GM12865 (cell line): Measurements from ENCODE around the gene BTLA.

Experiments
- DNase-seq: peaks from one replicate; pipeline ENCODE4 v3.0.0; 2010; ENCODE audit warnings: low read depth
- H3K4me3 ChIP-seq: 2 replicates; pipeline ENCODE4 v1.5.1; 2011; ENCODE audit warnings: mild to moderate bottlenecking, low read depth, low read length, control low read depth
- CTCF ChIP-seq: IDR thresholded peaks from 2 replicates; pipeline ENCODE4 v1.5.1; 2011; ENCODE audit warnings: low read length, control low read depth, low read depth, inconsistent platforms; ENCODE audit not compliant: insufficient read depth; ENCODE audit errors: missing control alignments

The BTLA gene

GRCh38 chr3:112417696-112418318 lies 81.5 kb downstream of the BTLA start:
- H3K4me3 ChIP-seq, result no peak overlapping the region
- no peak for DNase-seq
- no peak for TF ChIP-seq CTCF

GRCh38 chr3:112416391-112417212 lies 82.7 kb downstream of the BTLA start:
- no peak overlapping the region for H3K4me3 ChIP-seq
- DNase-seq, result no peak
- no peak for TF ChIP-seq CTCF

GRCh38 chr3:112415390-112415789 lies 83.9 kb downstream of the BTLA start:
- no peak for TF ChIP-seq CTCF
- no peak overlapping the region for H3K4me3 ChIP-seq
- DNase-seq, result no peak
